D721Med (cell line): Measurements from ENCODE around the gene NAV2.

Experiments used
- DNase-seq: peaks from one replicate; pipeline ENCODE4 v3.0.0; 2011; ENCODE audit warnings: low spot score; ENCODE audit not compliant: insufficient read length
- FAIRE-seq: peaks from 2 replicates; lab custom pipeline; 2011; peaks lifted over from hg19 to GRCh38; lab: Jason Lieb, UNC
- CTCF ChIP-seq: IDR thresholded peaks from 2 replicates; pipeline ENCODE4 v1.5.1; 2012; ENCODE audit warnings: mild to moderate bottlenecking, control low read depth; ENCODE audit not compliant: insufficient read depth; ENCODE audit errors: missing control alignments

The NAV2 gene

DNA sequence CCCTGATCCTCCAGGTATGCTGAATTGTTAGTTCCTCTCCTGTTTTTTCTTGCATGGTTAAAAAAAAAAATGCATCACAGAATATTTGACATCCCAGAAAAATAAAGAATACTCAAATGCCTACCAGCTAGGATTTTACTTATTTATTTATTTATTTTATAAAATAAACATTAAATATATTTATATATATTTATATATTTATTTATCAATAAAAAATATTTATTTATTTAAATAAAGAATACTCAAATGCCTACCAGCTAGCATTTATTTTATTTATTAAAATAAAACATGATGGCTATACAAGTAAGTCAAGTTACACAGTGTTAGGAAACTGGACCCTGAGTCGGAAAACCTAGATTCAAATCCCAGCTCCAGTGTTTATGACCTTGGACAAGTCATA lies 164.1 kb downstream of the NAV2 start:
- no peak for TF ChIP-seq CTCF
- FAIRE-seq = no peak
- no peak for DNase-seq

DNA sequence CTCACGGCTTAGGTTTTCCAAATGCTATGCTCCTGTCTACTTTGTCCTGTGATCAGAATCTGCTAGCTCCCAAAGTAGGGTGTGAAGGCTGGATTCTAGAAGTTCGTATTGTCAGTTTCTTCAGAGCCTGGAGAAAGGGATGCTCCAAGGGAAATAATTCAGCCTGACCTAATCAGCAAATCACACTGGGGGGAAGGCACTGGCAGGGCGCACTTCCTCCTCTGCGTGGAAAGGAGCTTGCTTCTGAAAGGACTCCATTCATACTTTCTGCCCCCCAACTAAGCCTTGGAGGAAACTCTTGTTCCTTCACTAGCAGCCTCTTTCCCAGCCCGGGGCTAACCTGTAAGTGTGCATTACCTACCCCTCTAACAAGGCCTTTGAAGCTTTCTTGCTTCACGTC lies 165.9 kb downstream of the NAV2 start:
- DNase-seq = no peak
- no peak for TF ChIP-seq CTCF
- FAIRE-seq = no peak

DNA sequence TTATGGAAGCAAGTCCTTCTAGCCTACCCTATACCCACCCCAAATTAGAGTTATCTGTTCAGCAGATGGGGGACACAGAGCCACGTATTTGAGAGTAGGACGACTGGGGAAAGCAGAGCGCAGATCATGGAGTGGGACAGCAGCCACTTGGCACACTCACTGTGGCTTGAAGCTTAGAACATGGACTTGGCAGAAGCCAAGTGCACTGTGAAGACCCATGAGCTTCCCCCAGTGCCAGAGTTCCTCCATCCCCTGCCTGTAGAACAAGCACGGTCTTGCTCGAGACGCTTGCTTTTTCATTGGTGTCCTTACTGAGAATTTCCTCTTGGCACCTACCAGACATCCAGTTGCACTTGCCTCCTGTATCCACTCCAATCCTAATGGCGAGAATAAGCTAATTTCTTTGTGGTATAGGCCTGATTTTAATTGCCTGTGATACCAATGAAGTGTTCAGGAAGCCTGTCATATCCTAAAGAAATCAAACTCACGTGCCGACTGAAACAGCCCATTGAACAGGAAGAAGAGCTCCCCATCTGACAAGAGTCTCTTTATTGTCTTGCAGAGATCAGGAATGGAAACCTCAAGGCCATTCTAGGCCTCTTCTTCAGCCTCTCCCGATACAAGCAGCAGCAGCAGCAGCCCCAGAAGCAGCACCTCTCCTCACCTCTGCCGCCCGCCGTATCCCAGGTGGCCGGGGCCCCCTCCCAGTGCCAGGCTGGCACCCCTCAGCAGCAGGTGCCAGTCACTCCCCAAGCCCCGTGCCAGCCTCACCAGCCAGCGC lies 166.9 kb downstream of the NAV2 start:
- TF ChIP-seq CTCF = no peak
- no peak for FAIRE-seq

GRCh38 chr11:19880088-19880345 lies 167.4 kb downstream of the NAV2 start:
- no peak for DNase-seq

More for the DNA sequence above, 166.9 kb downstream of the NAV2 start:
- DNase-seq = no peak

GRCh38 chr11:19881177-19881576 lies 168.5 kb downstream of the NAV2 start:
- TF ChIP-seq CTCF = no peak
- no peak for FAIRE-seq
- DNase-seq = no peak

More at GRCh38 chr11:19880088-19880345, 167.4 kb downstream of the NAV2 start:
- FAIRE-seq = no peak
- no peak for TF ChIP-seq CTCF

GRCh38 chr11:19882356-19882755 lies 169.7 kb downstream of the NAV2 start:
- no peak for TF ChIP-seq CTCF
- FAIRE-seq (no peak), DNase-seq (no peak)

GRCh38 chr11:19886498-19886897 lies 173.9 kb downstream of the NAV2 start:
- no peak for TF ChIP-seq CTCF
- DNase-seq = no peak
- no peak for FAIRE-seq
